Measurements from ENCODE around the gene CLC. TPM values are rescaled to one million over a fixed set of nuclear protein-coding genes. Genes with fewer than 3 reads are reported as not detected.

CLC gene
- total RNA-seq, 4 donors from 2014 or later = not detected

DNA sequence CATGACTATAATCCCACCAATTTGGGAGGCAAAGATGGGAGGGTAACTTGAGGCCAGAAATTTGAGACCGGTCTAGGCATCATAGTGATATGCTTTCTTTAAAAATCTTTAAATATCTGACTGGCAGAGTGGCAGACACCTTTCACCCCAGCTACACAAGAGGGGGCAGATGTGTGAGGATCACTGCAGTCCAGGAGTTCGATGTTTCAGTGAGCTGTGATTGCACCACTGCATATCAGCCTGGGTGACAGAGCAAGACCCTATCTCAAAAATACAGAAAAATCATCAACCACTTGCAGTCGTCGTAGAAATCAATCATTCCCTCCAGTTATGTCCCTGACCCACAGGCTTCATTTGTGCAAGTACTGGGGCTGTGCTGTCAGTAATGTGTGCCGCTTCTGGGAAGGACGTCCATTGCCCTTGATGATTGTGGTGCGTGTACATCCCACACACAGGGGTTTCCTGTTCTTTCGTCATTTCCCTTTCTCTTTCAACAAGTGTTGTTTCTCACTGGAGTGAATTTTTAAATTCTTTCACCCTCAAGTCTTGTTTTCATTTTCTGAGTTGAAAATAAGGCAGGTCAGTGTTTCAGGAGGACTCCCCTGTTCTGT is 32.1 kb downstream of the CLC start:
- H3K27me3 ChIP-seq = no peaks in the 10 kb centered on the region
- intact Hi-C loops (cut with DNase I; ENCODE audit: low total_unique reads) = no loop called here

DNA sequence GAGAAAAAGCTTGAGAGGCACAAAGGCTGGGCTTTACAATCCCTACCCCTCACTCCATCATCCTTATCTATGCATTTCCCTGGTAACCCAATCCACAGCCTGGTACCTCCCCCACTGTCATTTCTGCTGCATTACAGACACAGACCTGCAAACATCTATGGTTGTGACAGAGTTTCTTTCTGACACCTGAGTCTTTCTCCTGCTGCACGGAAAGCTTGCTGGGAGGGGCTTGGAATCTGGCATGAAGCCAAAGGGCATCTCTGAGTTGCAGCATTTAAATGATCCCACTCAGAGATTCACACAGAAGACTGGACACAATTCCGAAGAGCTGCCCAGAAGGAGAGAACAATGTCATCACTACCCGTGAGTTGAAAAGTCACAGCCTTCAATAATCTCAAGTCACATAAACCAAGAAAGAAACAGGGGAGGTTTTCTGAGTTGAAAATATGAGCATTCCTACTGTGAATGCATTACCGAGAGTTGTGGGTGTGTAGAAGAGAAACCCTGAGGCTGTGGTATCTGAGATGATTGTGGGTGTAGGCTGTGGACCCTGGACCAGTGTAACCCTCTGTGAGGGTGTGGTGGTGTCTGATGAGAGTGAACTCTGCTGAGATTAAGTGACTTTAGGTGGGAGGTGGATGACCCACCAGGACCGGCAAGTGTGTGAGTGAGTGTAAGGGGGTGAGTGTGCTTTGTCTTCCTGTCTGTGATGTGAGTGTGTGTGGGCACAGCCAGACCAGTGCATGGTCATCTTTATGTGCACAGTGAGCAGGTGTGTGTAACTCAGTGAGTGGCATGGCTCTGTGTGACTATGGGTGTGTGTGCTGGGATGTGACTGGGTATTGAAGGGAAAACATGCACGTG is 33.4 kb downstream of the CLC start, which contains the start of gene LGALS14:
LGALS14 (plus strand) TSS at position 301 of the 864 bp plus-strand sequence; CDS start at position 349, 48 bp downstream.
- intact Hi-C loops (cut with DNase I; ENCODE audit: low total_unique reads) = no loop called here
- Histone ChIP-seq H3K4me1 (no peaks in the 10 kb centered on the region), H3K9me3 (no peaks in the 10 kb centered on the region), H3K27me3 (no peaks in the 10 kb centered on the region), H3K4me3 (no peak within 1 kb of the TSS), H3K27ac (no peak within 1 kb of the TSS), H3K36me3 (no peaks in the 10 kb centered on the region)
- DNase-seq = no peak
- TF ChIP-seq, protein P1, sequence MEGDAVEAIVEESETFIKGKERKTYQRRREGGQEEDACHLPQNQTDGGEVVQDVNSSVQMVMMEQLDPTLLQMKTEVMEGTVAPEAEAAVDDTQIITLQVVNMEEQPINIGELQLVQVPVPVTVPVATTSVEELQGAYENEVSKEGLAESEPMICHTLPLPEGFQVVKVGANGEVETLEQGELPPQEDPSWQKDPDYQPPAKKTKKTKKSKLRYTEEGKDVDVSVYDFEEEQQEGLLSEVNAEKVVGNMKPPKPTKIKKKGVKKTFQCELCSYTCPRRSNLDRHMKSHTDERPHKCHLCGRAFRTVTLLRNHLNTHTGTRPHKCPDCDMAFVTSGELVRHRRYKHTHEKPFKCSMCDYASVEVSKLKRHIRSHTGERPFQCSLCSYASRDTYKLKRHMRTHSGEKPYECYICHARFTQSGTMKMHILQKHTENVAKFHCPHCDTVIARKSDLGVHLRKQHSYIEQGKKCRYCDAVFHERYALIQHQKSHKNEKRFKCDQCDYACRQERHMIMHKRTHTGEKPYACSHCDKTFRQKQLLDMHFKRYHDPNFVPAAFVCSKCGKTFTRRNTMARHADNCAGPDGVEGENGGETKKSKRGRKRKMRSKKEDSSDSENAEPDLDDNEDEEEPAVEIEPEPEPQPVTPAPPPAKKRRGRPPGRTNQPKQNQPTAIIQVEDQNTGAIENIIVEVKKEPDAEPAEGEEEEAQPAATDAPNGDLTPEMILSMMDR (IDR thresholded peaks at IDR 0.05) = no peak
- no peak for TF ChIP-seq POLR2A (IDR thresholded peaks at IDR 0.05)

More for the DNA sequence above, 32.1 kb downstream of the CLC start:
- no peaks in the 10 kb centered on the region for H3K4me1 ChIP-seq
- H3K9me3 ChIP-seq = no peaks in the 10 kb centered on the region
- DNase-seq = no peak
- no peaks in the 10 kb centered on the region for H3K36me3 ChIP-seq
- no peak for TF ChIP-seq POLR2A (IDR thresholded peaks at IDR 0.05)
- TF ChIP-seq, protein P1 (IDR thresholded peaks at IDR 0.05) = no peak
- no peak overlapping the region for H3K4me3 ChIP-seq
- no peak overlapping the region for H3K27ac ChIP-seq

DNA sequence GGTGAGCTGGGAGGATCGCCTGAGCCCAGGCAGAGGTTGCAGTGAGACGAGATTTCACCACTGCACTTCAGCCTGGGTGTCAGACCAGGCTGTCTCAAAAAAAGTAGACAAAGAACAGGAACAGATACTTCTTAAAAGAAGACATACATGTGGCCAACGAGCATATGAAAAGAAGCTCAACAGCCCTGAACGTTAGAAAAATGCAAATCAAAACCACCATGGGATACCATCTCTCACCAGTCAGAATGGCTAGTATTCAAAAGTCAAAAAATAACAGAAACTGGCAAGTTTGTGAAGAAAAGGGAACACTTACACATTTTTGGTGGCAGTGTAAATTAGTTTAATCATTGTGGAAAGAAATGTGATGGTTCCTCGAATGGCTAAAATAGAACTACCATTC is 36.5 kb downstream of the CLC start:
- intact Hi-C loops (cut with DNase I; ENCODE audit: low total_unique reads) = no loop called here
- Histone ChIP-seq H3K9me3 (no peaks in the 10 kb centered on the region), H3K4me3 (no peak overlapping the region), H3K27me3 (no peaks in the 10 kb centered on the region), H3K27ac (no peak overlapping the region), H3K4me1 (no peaks in the 10 kb centered on the region), H3K36me3 (no peaks in the 10 kb centered on the region)
- no peak for DNase-seq
- TF ChIP-seq POLR2A (IDR thresholded peaks at IDR 0.05) = no peak
- TF ChIP-seq, protein P1 (IDR thresholded peaks at IDR 0.05) = no peak

DNA sequence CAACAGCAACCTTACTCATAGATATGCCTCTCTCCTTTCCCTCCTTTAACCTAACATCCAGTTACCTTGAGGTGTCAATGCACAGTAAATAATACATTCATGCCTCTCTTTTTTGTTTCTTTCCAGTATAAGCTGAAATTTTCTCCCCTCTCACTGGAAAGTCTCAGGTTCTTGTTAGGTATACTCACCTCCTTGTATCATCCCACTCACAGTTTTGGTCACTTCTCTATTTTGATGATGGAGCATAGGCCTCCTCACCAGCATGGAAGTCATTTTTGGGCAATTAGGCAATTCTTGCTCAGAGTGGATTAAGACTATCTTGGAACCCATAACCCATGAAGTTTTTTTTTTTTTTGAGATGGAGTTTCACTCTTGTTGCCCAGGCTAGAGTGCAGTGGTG is 39.3 kb downstream of the CLC start:
- no peak for DNase-seq
- Histone ChIP-seq H3K36me3 (no peaks in the 10 kb centered on the region), H3K27me3 (no peaks in the 10 kb centered on the region), H3K27ac (no peak overlapping the region), H3K9me3 (no peaks in the 10 kb centered on the region), H3K4me3 (no peak overlapping the region), H3K4me1 (no peaks in the 10 kb centered on the region)
- intact Hi-C loops (cut with DNase I; ENCODE audit: low total_unique reads) = no loop called here
- no peak for TF ChIP-seq POLR2A (IDR thresholded peaks at IDR 0.05)
- TF ChIP-seq, protein P1 (IDR thresholded peaks at IDR 0.05) = no peak

DNA sequence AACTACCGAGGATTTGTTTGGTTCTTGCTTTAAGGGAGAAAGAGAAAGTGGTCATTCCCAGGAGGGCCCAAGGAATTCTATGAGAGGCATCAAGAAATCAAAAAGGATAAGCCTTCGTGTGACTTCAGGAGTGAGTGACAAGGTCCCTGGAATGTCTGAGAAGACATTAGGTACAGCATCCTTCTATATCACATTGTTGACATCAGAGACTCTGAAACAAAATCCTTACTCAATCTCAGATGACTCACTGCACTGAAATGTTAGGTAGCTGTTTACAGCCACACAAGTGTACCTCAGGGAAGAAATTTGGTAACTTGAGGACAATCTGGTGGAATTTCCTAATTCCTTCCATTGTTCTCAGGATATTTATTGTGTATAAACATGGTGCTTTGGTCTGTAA is 41.4 kb downstream of the CLC start:
- no peak overlapping the region for H3K4me3 ChIP-seq
- no peaks in the 10 kb centered on the region for H3K9me3 ChIP-seq
- H3K36me3 ChIP-seq = no peaks in the 10 kb centered on the region
- no peaks in the 10 kb centered on the region for H3K4me1 ChIP-seq
- intact Hi-C loops (cut with DNase I; ENCODE audit: low total_unique reads) = no loop called here
- DNase-seq = no peak
- H3K27ac ChIP-seq = no peak overlapping the region
- no peaks in the 10 kb centered on the region for H3K27me3 ChIP-seq
- no peak for TF ChIP-seq POLR2A (IDR thresholded peaks at IDR 0.05)
- TF ChIP-seq, protein P1 (IDR thresholded peaks at IDR 0.05) = no peak

Measured in uterus (tissue), 4 donors.